ENCODE data around the gene PDF.

- TF ChIP-seq, protein P1, sequence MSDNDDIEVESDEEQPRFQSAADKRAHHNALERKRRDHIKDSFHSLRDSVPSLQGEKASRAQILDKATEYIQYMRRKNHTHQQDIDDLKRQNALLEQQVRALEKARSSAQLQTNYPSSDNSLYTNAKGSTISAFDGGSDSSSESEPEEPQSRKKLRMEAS (IDR thresholded peaks at IDR 0.05): no peak
- TF ChIP-seq CEBPB (IDR thresholded peaks at IDR 0.05) (no peak), TAF1 (IDR thresholded peaks at IDR 0.05; ENCODE audit: low read depth) (no peak), YY1 (IDR thresholded peaks at IDR 0.05; ENCODE audit: low read depth) (no peak), FOXM1 (IDR thresholded peaks at IDR 0.05; ENCODE audit: borderline replicate concordance, low read depth) (no peak), TCF12 (IDR thresholded peaks at IDR 0.05; ENCODE audit: low read depth) (no peak)
Observed at GRCh38 chr16:69376393-69377059, 46.1 kb upstream of the PDF start.

Measured in Ishikawa (cell line).